ENCODE measurements around the gene TMEM212.

The TMEM212 gene

GRCh38 chr3:171860830-171861535 is 17.8 kb downstream of the TMEM212 start:
- DNase-seq = no peak

GRCh38 chr3:171862392-171862791 is 19.2 kb downstream of the TMEM212 start:
- no peak for DNase-seq

GRCh38 chr3:171862993-171863521 is 19.9 kb downstream of the TMEM212 start:
- no peak for DNase-seq

- no peak for DNase-seq
Measured at GRCh38 chr3:171863920-171864319, 20.8 kb downstream of the TMEM212 start.

GRCh38 chr3:171865191-171865865 is 22.2 kb downstream of the TMEM212 start:
- DNase-seq = no peak

GRCh38 chr3:171867981-171868380 is 24.8 kb downstream of the TMEM212 start:
- DNase-seq = no peak

GRCh38 chr3:171871392-171872274 is 28.5 kb downstream of the TMEM212 start:
- DNase-seq = no peak

GRCh38 chr3:171873580-171873979 is 30.4 kb downstream of the TMEM212 start:
- no peak for DNase-seq

GRCh38 chr3:171874251-171874681 is 31.1 kb downstream of the TMEM212 start:
- no peak for DNase-seq

GRCh38 chr3:171874879-171875278 is 31.7 kb downstream of the TMEM212 start:
- DNase-seq = no peak

GRCh38 chr3:171875923-171876412 is 32.8 kb downstream of the TMEM212 start:
- DNase-seq = no peak

- no peak for DNase-seq
Measured at GRCh38 chr3:171876680-171877147, 33.6 kb downstream of the TMEM212 start.

GRCh38 chr3:171878461-171879225 is 35.5 kb downstream of the TMEM212 start:
- no peak for DNase-seq

- no peak for DNase-seq
Measured at GRCh38 chr3:171879472-171879871, 36.3 kb downstream of the TMEM212 start.

- DNase-seq = no peak
Measured at GRCh38 chr3:171880101-171880870, 37.1 kb downstream of the TMEM212 start.

- no peak for DNase-seq
Measured at GRCh38 chr3:171881251-171881650, 38.1 kb downstream of the TMEM212 start.

- DNase-seq = no peak
Measured at GRCh38 chr3:171883257-171883892, 40.2 kb downstream of the TMEM212 start.

- no peak for DNase-seq
Measured at GRCh38 chr3:171883893-171884279, 40.7 kb downstream of the TMEM212 start.

GRCh38 chr3:171888466-171888865 is 45.3 kb downstream of the TMEM212 start:
- no peak for DNase-seq

- DNase-seq = no peak
Measured at GRCh38 chr3:171890398-171890797, 47.2 kb downstream of the TMEM212 start.

GRCh38 chr3:171892457-171892856 is 49.3 kb downstream of the TMEM212 start:
- DNase-seq = no peak
